Neural progenitor cell (in vitro differentiated cells): Measurements from ENCODE around the gene SYTL3. TPM values are rescaled to one million over a fixed set of nuclear protein-coding genes. Genes with fewer than 3 reads are reported as not detected.
"Not testable (repeated sequence)": the region's sequence is repeated elsewhere in the genome, so short reads cannot be mapped to it uniquely, and the experiment has no call there.

ENCODE experiments used
- DNase-seq: peaks from one replicate; pipeline ENCODE4 v3.0.0-alpha.2; 2016; ENCODE audit warnings: low spot score
- H2AFZ ChIP-seq: fragments of 200-600 bp; sonication (generic); replicated peaks from 2 replicates; pipeline ENCODE4 v1.6.1; 2016; ENCODE audit warnings: antibody characterized with exemption
- H3F3A ChIP-seq: fragments of 200-600 bp; sonication (generic); 2 replicates; pipeline ENCODE4 v1.6.1; 2016; ENCODE audit warnings: antibody characterized with exemption, low read depth
- H3K27ac ChIP-seq: fragments of 200-600 bp; sonication (generic); 2 replicates; pipeline ENCODE4 v1.5.1; 2016; ENCODE audit warnings: mild to moderate bottlenecking
- H3K27me3 ChIP-seq: fragments of 200-600 bp; sonication (generic); 2 replicates; pipeline ENCODE4 v1.6.1; 2016; ENCODE audit warnings: mild to moderate bottlenecking, moderate library complexity
- H3K36me3 ChIP-seq: fragments of 200-600 bp; sonication (generic); 2 replicates; pipeline ENCODE4 v1.5.1; 2016
- H3K4me1 ChIP-seq: fragments of 200-600 bp; sonication (generic); 2 replicates; pipeline ENCODE4 v1.6.1; 2016; ENCODE audit warnings: mixed run types
- H3K4me2 ChIP-seq: fragments of 200-600 bp; sonication (generic); 2 replicates; pipeline ENCODE4 v1.6.1; 2016
- H3K4me3 ChIP-seq: fragments of 200-600 bp; sonication (generic); 2 replicates; pipeline ENCODE4 v1.5.1; 2016
- H3K79me2 ChIP-seq: fragments of 200-600 bp; sonication (generic); 2 replicates; pipeline ENCODE4 v1.6.1; 2016; ENCODE audit warnings: low read depth
- H3K9ac ChIP-seq: fragments of 200-600 bp; sonication (generic); 2 replicates; pipeline ENCODE4 v1.6.1; 2016
- H3K9me3 ChIP-seq: fragments of 200-600 bp; sonication (generic); 2 replicates; pipeline ENCODE4 v1.5.1; 2016; ENCODE audit warnings: low read depth
- H4K20me1 ChIP-seq: fragments of 200-600 bp; sonication (generic); 2 replicates; pipeline ENCODE4 v1.6.1; 2016; ENCODE audit warnings: low read depth
- H3K27ac Mint-ChIP-seq: 3 replicates; pipeline ENCODE4 v1.8.0; 2021; ENCODE audit warnings: mixed read lengths
- H3K27me3 Mint-ChIP-seq: 2 replicates; pipeline ENCODE4 v1.8.0; 2022; ENCODE audit warnings: low read depth, mild to moderate bottlenecking, inconsistent platforms, moderate library complexity, mixed read lengths; ENCODE audit not compliant: insufficient read depth
- H3K36me3 Mint-ChIP-seq: 3 replicates; pipeline ENCODE4 v1.8.0; 2021; ENCODE audit warnings: mixed read lengths
- H3K4me1 Mint-ChIP-seq: 3 replicates; pipeline ENCODE4 v1.8.0; 2021; ENCODE audit warnings: mixed read lengths
- H3K4me3 Mint-ChIP-seq: 3 replicates; pipeline ENCODE4 v1.8.0; 2021; ENCODE audit warnings: mild to moderate bottlenecking, moderate library complexity, mixed read lengths
- H3K9me3 Mint-ChIP-seq: 3 replicates; pipeline ENCODE4 v1.8.0; 2020; ENCODE audit warnings: mixed read lengths
- EZH2 ChIP-seq: fragments of 200-600 bp; sonication (generic); IDR thresholded peaks from 2 replicates; pipeline ENCODE4 v1.6.1; 2017; ENCODE audit warnings: antibody characterized with exemption, mild to moderate bottlenecking, moderate library complexity
- EZH2phosphoT487 ChIP-seq: fragments of 200-600 bp; sonication (generic); IDR thresholded peaks from 2 replicates; pipeline ENCODE4 v1.6.1; 2017; ENCODE audit warnings: antibody characterized with exemption
- total RNA-seq: library from RNA; depleted of rRNA; stranded (reverse); fragments of >200 nt; gene quantifications from 2 replicates; pipeline ENCODE4 v1.2.3, GENCODE V29; 2015; ENCODE audit warnings: low replicate concordance
- TF ChIP-seq, protein P1 (sequence below): fragments of 200-600 bp; sonication (generic); IDR thresholded peaks from 2 replicates; pipeline ENCODE4 v1.5.1; 2017; ENCODE audit warnings: antibody characterized with exemption, mild to moderate bottlenecking

Gene SYTL3
- total RNA-seq, 1 donor from 2014 or later: not detected

- Histone ChIP-seq H3K36me3 (no peaks in the 10 kb centered on the region), H2AFZ (no peak overlapping the region), H3K4me2 (no peak overlapping the region)
These were observed 44.5 kb upstream of the SYTL3 start for GRCh38 chr6:158605266-158605878.

GRCh38 chr6:158606011-158606410 lies 43.8 kb upstream of the SYTL3 start:
- H3K27me3 Mint-ChIP-seq, H2AFZ ChIP-seq, H3K4me1 ChIP-seq, H3K4me1 Mint-ChIP-seq, H3K9me3 Mint-ChIP-seq, H3K4me3 Mint-ChIP-seq, H3K9me3 ChIP-seq, H3K4me3 ChIP-seq, H3K27me3 ChIP-seq, H3K27ac ChIP-seq, H4K20me1 ChIP-seq, H3K36me3 Mint-ChIP-seq, H3F3A ChIP-seq, H3K79me2 ChIP-seq, H3K4me2 ChIP-seq, H3K36me3 ChIP-seq, H3K9ac ChIP-seq, H3K27ac Mint-ChIP-seq, DNase-seq: not testable (repeated sequence)

More at GRCh38 chr6:158605266-158605878, 44.5 kb upstream of the SYTL3 start:
- H3K36me3 Mint-ChIP-seq: peaks cover 5% of the 10 kb centered on the region
- peaks cover 2% of the 10 kb centered on the region for H3K27me3 Mint-ChIP-seq
- peak; percentile 77 for DNase-seq
- Histone ChIP-seq H3F3A (no peaks in the 10 kb centered on the region), H3K9ac (no peak overlapping the region), H3K27ac (no peak overlapping the region), H3K9me3 (no peaks in the 10 kb centered on the region), H3K4me1 (no peaks in the 10 kb centered on the region), H3K79me2 (no peaks in the 10 kb centered on the region), H4K20me1 (no peaks in the 10 kb centered on the region), H3K4me3 (no peak overlapping the region), H3K27me3 (no peaks in the 10 kb centered on the region)
- no peak overlapping the region for H3K27ac Mint-ChIP-seq
- H3K4me3 Mint-ChIP-seq: no peak overlapping the region
- H3K9me3 Mint-ChIP-seq: no peaks in the 10 kb centered on the region
- H3K4me1 Mint-ChIP-seq: no peaks in the 10 kb centered on the region
- TF ChIP-seq, protein P1, sequence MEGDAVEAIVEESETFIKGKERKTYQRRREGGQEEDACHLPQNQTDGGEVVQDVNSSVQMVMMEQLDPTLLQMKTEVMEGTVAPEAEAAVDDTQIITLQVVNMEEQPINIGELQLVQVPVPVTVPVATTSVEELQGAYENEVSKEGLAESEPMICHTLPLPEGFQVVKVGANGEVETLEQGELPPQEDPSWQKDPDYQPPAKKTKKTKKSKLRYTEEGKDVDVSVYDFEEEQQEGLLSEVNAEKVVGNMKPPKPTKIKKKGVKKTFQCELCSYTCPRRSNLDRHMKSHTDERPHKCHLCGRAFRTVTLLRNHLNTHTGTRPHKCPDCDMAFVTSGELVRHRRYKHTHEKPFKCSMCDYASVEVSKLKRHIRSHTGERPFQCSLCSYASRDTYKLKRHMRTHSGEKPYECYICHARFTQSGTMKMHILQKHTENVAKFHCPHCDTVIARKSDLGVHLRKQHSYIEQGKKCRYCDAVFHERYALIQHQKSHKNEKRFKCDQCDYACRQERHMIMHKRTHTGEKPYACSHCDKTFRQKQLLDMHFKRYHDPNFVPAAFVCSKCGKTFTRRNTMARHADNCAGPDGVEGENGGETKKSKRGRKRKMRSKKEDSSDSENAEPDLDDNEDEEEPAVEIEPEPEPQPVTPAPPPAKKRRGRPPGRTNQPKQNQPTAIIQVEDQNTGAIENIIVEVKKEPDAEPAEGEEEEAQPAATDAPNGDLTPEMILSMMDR: peak; percentile 70
- no peak for TF ChIP-seq EZH2phosphoT487

GRCh38 chr6:158606935-158607334 lies 42.9 kb upstream of the SYTL3 start:
- Histone ChIP-seq H2AFZ (no peak overlapping the region), H3K4me2 (no peak overlapping the region), H3K27ac (no peak overlapping the region), H4K20me1 (no peaks in the 10 kb centered on the region), H3K36me3 (no peaks in the 10 kb centered on the region), H3K79me2 (no peaks in the 10 kb centered on the region), H3K4me1 (peaks cover 9% of the 10 kb centered on the region), H3K4me3 (no peak overlapping the region), H3K9me3 (no peaks in the 10 kb centered on the region), H3K9ac (no peak overlapping the region), H3F3A (peaks cover 6% of the 10 kb centered on the region), H3K27me3 (no peaks in the 10 kb centered on the region)
- Mint-ChIP-seq H3K27ac (no peak overlapping the region), H3K27me3 (peaks cover 4% of the 10 kb centered on the region), H3K4me3 (no peak overlapping the region), H3K9me3 (no peaks in the 10 kb centered on the region), H3K36me3 (peaks cover 7% of the 10 kb centered on the region), H3K4me1 (no peaks in the 10 kb centered on the region)
- DNase-seq: no peak
- no peak for TF ChIP-seq EZH2phosphoT487
- TF ChIP-seq, protein P1: no peak
- no peak for TF ChIP-seq EZH2

GRCh38 chr6:158607411-158608170 lies 42.3 kb upstream of the SYTL3 start:
- no peaks in the 10 kb centered on the region for H3K9me3 ChIP-seq
- no peaks in the 10 kb centered on the region for H4K20me1 ChIP-seq
- no peaks in the 10 kb centered on the region for H3K79me2 ChIP-seq
- no peaks in the 10 kb centered on the region for H3K36me3 ChIP-seq
- H3K4me3 ChIP-seq: no peak overlapping the region
- Mint-ChIP-seq H3K36me3 (peaks cover 6% of the 10 kb centered on the region), H3K4me3 (no peak overlapping the region), H3K9me3 (no peaks in the 10 kb centered on the region), H3K27me3 (peaks cover 4% of the 10 kb centered on the region), H3K27ac (no peak overlapping the region), H3K4me1 (no peaks in the 10 kb centered on the region)
- no peak overlapping the region for H3K27ac ChIP-seq
- DNase-seq: no peak
- H3F3A ChIP-seq: peaks cover 6% of the 10 kb centered on the region
- peaks cover 14% of the 10 kb centered on the region for H3K4me1 ChIP-seq
- no peak overlapping the region for H3K4me2 ChIP-seq
- no peak overlapping the region for H3K9ac ChIP-seq
- H2AFZ ChIP-seq: no peak overlapping the region
- TF ChIP-seq EZH2phosphoT487: no peak
- H3K27me3 ChIP-seq: no peaks in the 10 kb centered on the region
